ENCODE data around the gene ATP1A3. TPM values are rescaled to one million over a fixed set of nuclear protein-coding genes. Genes with fewer than 3 reads are reported as not detected.
A peak's percentile ranks its signal among the peaks of the same experiment; 100 is the strongest.
"Not testable (repeated sequence)": the region's sequence is repeated elsewhere in the genome, so short reads cannot be mapped to it uniquely, and the experiment has no call there.

The ATP1A3 gene
- total RNA-seq, 1 donor from 2014 or later = 23.2 TPM

GRCh38 chr19:42018503-42019193, 24.6 kb upstream of the ATP1A3 start:
- H3K9me3 Mint-ChIP-seq = no peaks in the 10 kb centered on the region
- no peaks in the 10 kb centered on the region for H3K36me3 Mint-ChIP-seq (ENCODE audit: low read depth)
- no peak for DNase-seq (ENCODE audit: low read depth, low spot score)
- no peak for TF ChIP-seq CTCF (conservative IDR thresholded peaks at IDR 0.05)
- H3K27me3 Mint-ChIP-seq (ENCODE audit: low read depth) = no peaks in the 10 kb centered on the region
- H3K27ac Mint-ChIP-seq (ENCODE audit: unreplicated experiment) = no peak overlapping the region
- no peak overlapping the region for H3K4me3 Mint-ChIP-seq
- H3K4me1 Mint-ChIP-seq = peaks cover 5% of the 10 kb centered on the region

GRCh38 chr19:42017040-42017439, 23.0 kb upstream of the ATP1A3 start:
- no peak overlapping the region for H3K4me3 Mint-ChIP-seq
- TF ChIP-seq CTCF (conservative IDR thresholded peaks at IDR 0.05) = no peak
- H3K27me3 Mint-ChIP-seq (ENCODE audit: low read depth) = no peaks in the 10 kb centered on the region
- no peak overlapping the region for H3K27ac Mint-ChIP-seq (ENCODE audit: unreplicated experiment)
- peaks cover 3% of the 10 kb centered on the region for H3K4me1 Mint-ChIP-seq
- no peaks in the 10 kb centered on the region for H3K36me3 Mint-ChIP-seq (ENCODE audit: low read depth)
- no peaks in the 10 kb centered on the region for H3K9me3 Mint-ChIP-seq
- no peak for DNase-seq (ENCODE audit: low read depth, low spot score)

- H3K4me1 Mint-ChIP-seq; H3K4me3 Mint-ChIP-seq; H3K27ac Mint-ChIP-seq (ENCODE audit: unreplicated experiment); DNase-seq (ENCODE audit: low read depth, low spot score); H3K27me3 Mint-ChIP-seq (ENCODE audit: low read depth); H3K9me3 Mint-ChIP-seq; H3K36me3 Mint-ChIP-seq (ENCODE audit: low read depth): not testable (repeated sequence)
Observed at GRCh38 chr19:42012747-42013146, 18.7 kb upstream of the ATP1A3 start.

GRCh38 chr19:42010245-42011126, 16.5 kb upstream of the ATP1A3 start:
- Mint-ChIP-seq H3K4me1 (no peaks in the 10 kb centered on the region), H3K36me3 (ENCODE audit: low read depth) (no peaks in the 10 kb centered on the region), H3K27me3 (ENCODE audit: low read depth) (peaks cover 2% of the 10 kb centered on the region), H3K27ac (ENCODE audit: unreplicated experiment) (peak overlapping the region; percentile 35), H3K4me3 (no peak overlapping the region), H3K9me3 (no peaks in the 10 kb centered on the region)
- TF ChIP-seq CTCF (conservative IDR thresholded peaks at IDR 0.05) = no peak
- no peak for DNase-seq (ENCODE audit: low read depth, low spot score)

- H3K36me3 Mint-ChIP-seq (ENCODE audit: low read depth) = no peaks in the 10 kb centered on the region
- H3K9me3 Mint-ChIP-seq = no peaks in the 10 kb centered on the region
- no peak overlapping the region for H3K4me3 Mint-ChIP-seq
- TF ChIP-seq CTCF (conservative IDR thresholded peaks at IDR 0.05) = no peak
- H3K4me1 Mint-ChIP-seq = no peaks in the 10 kb centered on the region
- no peak overlapping the region for H3K27ac Mint-ChIP-seq (ENCODE audit: unreplicated experiment)
- DNase-seq (ENCODE audit: low read depth, low spot score) = no peak
- peaks cover 30% of the 10 kb centered on the region for H3K27me3 Mint-ChIP-seq (ENCODE audit: low read depth)
Observed at GRCh38 chr19:42006569-42006968, 12.5 kb upstream of the ATP1A3 start.

- Mint-ChIP-seq H3K27ac (ENCODE audit: unreplicated experiment) (no peak overlapping the region), H3K9me3 (no peaks in the 10 kb centered on the region), H3K4me1 (no peaks in the 10 kb centered on the region), H3K36me3 (ENCODE audit: low read depth) (no peaks in the 10 kb centered on the region), H3K4me3 (no peak overlapping the region), H3K27me3 (ENCODE audit: low read depth) (peaks cover 40% of the 10 kb centered on the region)
- no peak for TF ChIP-seq CTCF (conservative IDR thresholded peaks at IDR 0.05)
- no peak for DNase-seq (ENCODE audit: low read depth, low spot score)
Observed at GRCh38 chr19:42005504-42005903, 11.5 kb upstream of the ATP1A3 start.
